H1 (cell line): ENCODE data around the gene TTC8. TPM values are rescaled to one million over a fixed set of nuclear protein-coding genes. Genes with fewer than 3 reads are reported as not detected.

Experiments
- CTCF ChIA-PET: fragments of 300-600 bp; sonication (Branson Sonifier 250); formaldehyde crosslinking; loops from one replicate; lab custom pipeline; 2021; ENCODE audit not compliant: partially characterized antibody; lab: Charles Lee
- POLR2A ChIA-PET: fragments of 300-600 bp; sonication (Branson Sonifier 250); formaldehyde crosslinking; loops from one replicate; lab custom pipeline; 2021; ENCODE audit warnings: inconsistent platforms; ENCODE audit not compliant: partially characterized antibody; lab: Charles Lee
- DNase-seq, 2 experiments: peaks; one replicate each; pipeline versions ENCODE4 v3.0.0 to v3.0.0-alpha.2; 2010 to 2022; ENCODE audit warnings: low spot score in 2 of 2, low read depth in 1 of 2, mixed read lengths in 1 of 2
- FAIRE-seq: peaks from 2 replicates; lab custom pipeline; 2011; peaks lifted over from hg19 to GRCh38; lab: Jason Lieb, UNC
- H2AFZ ChIP-seq: 2 replicates; pipeline ENCODE4 v1.8.1; 2012; ENCODE audit warnings: low read length, inconsistent platforms
- H2AK5ac ChIP-seq: 2 replicates; pipeline ENCODE4 v1.6.1; 2013; ENCODE audit warnings: low read depth, low read length
- H2BK120ac ChIP-seq: replicated peaks from 2 replicates; pipeline ENCODE3; 2013; ENCODE audit warnings: low read depth, low read length, inconsistent platforms
- H2BK12ac ChIP-seq: 2 replicates; pipeline ENCODE4 v1.6.1; 2013; ENCODE audit warnings: low read depth, low read length
- H2BK15ac ChIP-seq: 2 replicates; pipeline ENCODE4 v1.6.1; 2013; ENCODE audit warnings: low read length
- H2BK20ac ChIP-seq: 2 replicates; pipeline ENCODE4 v1.6.1; 2013; ENCODE audit warnings: low read length
- H2BK5ac ChIP-seq: 2 replicates; pipeline ENCODE4 v1.6.1; 2013; ENCODE audit warnings: low read depth, low read length
- H3K14ac ChIP-seq: 2 replicates; pipeline ENCODE4 v1.6.1; 2013; ENCODE audit warnings: inconsistent platforms; ENCODE audit not compliant: insufficient read length
- H3K18ac ChIP-seq: 2 replicates; pipeline ENCODE4 v1.6.1; 2013; ENCODE audit warnings: low read length; ENCODE audit errors: extremely low read depth
- H3K23ac ChIP-seq: 2 replicates; pipeline ENCODE4 v1.6.1; 2013; ENCODE audit warnings: inconsistent platforms; ENCODE audit not compliant: insufficient read length
- H3K23me2 ChIP-seq: 2 replicates; pipeline ENCODE4 v1.6.1; 2013; ENCODE audit warnings: low read depth, low read length
- H3K27ac ChIP-seq: 2 replicates; pipeline ENCODE4 v1.6.1; 2011; ENCODE audit warnings: low read depth, low read length, inconsistent platforms
- H3K27me3 ChIP-seq, 4 experiments: replicated peaks in 1 of 4; 1 replicate in 1 of 4; 2 replicates in 3 of 4; pipeline versions ENCODE4 v1.6.1 to v1.8.1; 2011 to 2013; ENCODE audit warnings: low read length in 3 of 4, mild to moderate bottlenecking in 3 of 4, inconsistent platforms in 2 of 4, mixed read lengths in 2 of 4, moderate library complexity in 1 of 4; ENCODE audit not compliant: control insufficient read depth in 3 of 4, insufficient read depth in 3 of 4; ENCODE audit errors: extremely low read depth in 1 of 4
- H3K36me3 ChIP-seq, 4 experiments: 2 replicates each; pipeline versions ENCODE4 v1.6.1 to v1.8.1; 2011 to 2013; ENCODE audit warnings: mild to moderate bottlenecking in 4 of 4, low read length in 3 of 4, moderate library complexity in 2 of 4, control low read depth in 1 of 4, inconsistent platforms in 1 of 4; ENCODE audit not compliant: insufficient read depth in 4 of 4, control insufficient read depth in 2 of 4
- H3K4ac ChIP-seq: replicated peaks from 2 replicates; pipeline ENCODE3; 2013; ENCODE audit warnings: low read length, low read depth, mixed read lengths, inconsistent platforms; ENCODE audit not compliant: insufficient read length
- H3K4me1 ChIP-seq, 4 experiments: replicated peaks in 1 of 4; 1 replicate in 1 of 4; 2 replicates in 3 of 4; pipeline versions ENCODE4 v1.6.1 to v1.8.1; 2011 to 2013; ENCODE audit warnings: low read length in 3 of 4, inconsistent platforms in 2 of 4, mixed read lengths in 1 of 4; ENCODE audit not compliant: insufficient read depth in 4 of 4, control insufficient read depth in 3 of 4
- H3K4me2 ChIP-seq, 2 experiments: 2 replicates each; pipeline versions ENCODE4 v1.6.1 to v1.8.1; 2011 to 2013; ENCODE audit warnings: low read depth in 2 of 2, low read length in 2 of 2, control low read depth in 1 of 2, inconsistent platforms in 1 of 2, mild to moderate bottlenecking in 1 of 2; ENCODE audit not compliant: insufficient read depth in 1 of 2
- H3K4me3 ChIP-seq, 4 experiments: fragments of 200-600, 300-600 bp in 1 of 4; sonication (generic), shearing (Covaris generic), sonication (Bioruptor Twin) in 1 of 4; 2 replicates each; pipeline versions ENCODE4 v1.5.1 to v1.8.1; 2011 to 2016; ENCODE audit warnings: low read length in 4 of 4, low read depth in 3 of 4, control low read depth in 2 of 4, inconsistent platforms in 2 of 4, mild to moderate bottlenecking in 2 of 4, mixed read lengths in 1 of 4, moderate library complexity in 1 of 4; ENCODE audit not compliant: insufficient read depth in 2 of 4; ENCODE audit errors: extremely low read depth in 1 of 4
- H3K56ac ChIP-seq: replicated peaks from 2 replicates; pipeline ENCODE3; 2013; ENCODE audit warnings: low read depth, mild to moderate bottlenecking, mixed read lengths, low read length, inconsistent platforms; ENCODE audit not compliant: insufficient read length
- H3K79me1 ChIP-seq: 2 replicates; pipeline ENCODE4 v1.6.1; 2013; ENCODE audit warnings: low read depth, low read length, control low read depth
- H3K79me2 ChIP-seq, 2 experiments: 2 replicates each; pipeline versions ENCODE4 v1.6.1 to v1.8.1; 2012 to 2013; ENCODE audit warnings: low read length in 2 of 2, mild to moderate bottlenecking in 2 of 2, inconsistent platforms in 1 of 2; ENCODE audit not compliant: insufficient read depth in 2 of 2, control insufficient read depth in 1 of 2
- H3K9ac ChIP-seq, 4 experiments: replicated peaks in 1 of 4; 1 replicate in 1 of 4; 2 replicates in 3 of 4; pipeline versions ENCODE4 v1.6.1 to v1.8.1; 2011 to 2013; ENCODE audit warnings: low read depth in 3 of 4, low read length in 3 of 4, control low read depth in 2 of 4, mild to moderate bottlenecking in 2 of 4, moderate library complexity in 2 of 4, inconsistent platforms in 1 of 4; ENCODE audit errors: extremely low read depth in 1 of 4
- H3K9me3 ChIP-seq, 2 experiments: 2 replicates each; pipeline versions ENCODE4 v1.6.1 to v1.8.1; 2012 to 2013; ENCODE audit warnings: mild to moderate bottlenecking in 2 of 2, moderate library complexity in 2 of 2, control low read depth in 1 of 2, inconsistent platforms in 1 of 2, low read depth in 1 of 2, low read length in 1 of 2, mixed read lengths in 1 of 2; ENCODE audit not compliant: insufficient read depth in 2 of 2
- H4K20me1 ChIP-seq, 2 experiments: replicated peaks in 1 of 2; 2 replicates each; pipeline versions ENCODE3 to v1.8.1; 2011 to 2013; ENCODE audit warnings: inconsistent platforms in 2 of 2, low read length in 2 of 2, mild to moderate bottlenecking in 1 of 2; ENCODE audit not compliant: insufficient read depth in 2 of 2, control insufficient read depth in 1 of 2
- H4K5ac ChIP-seq: 2 replicates; pipeline ENCODE4 v1.6.1; 2013; ENCODE audit warnings: low read length, low read depth, mixed read lengths, inconsistent platforms; ENCODE audit not compliant: insufficient read length
- H4K8ac ChIP-seq: 2 replicates; pipeline ENCODE4 v1.8.0; 2013; ENCODE audit warnings: mild to moderate bottlenecking, moderate library complexity, low read length, inconsistent platforms; ENCODE audit not compliant: insufficient read depth; ENCODE audit errors: extremely low read depth
- H4K91ac ChIP-seq: replicated peaks from 2 replicates; pipeline ENCODE3; 2013; ENCODE audit warnings: low read length, mixed read lengths, inconsistent platforms; ENCODE audit not compliant: insufficient read length
- CREB1 ChIP-seq: IDR thresholded peaks from 2 replicates; pipeline ENCODE4 v1.6.1; 2012; ENCODE audit warnings: inconsistent platforms
- RAD21 ChIP-seq, 2 experiments: IDR thresholded peaks in 1 of 2; conservative IDR thresholded peaks in 1 of 2; 2 replicates each; pipeline ENCODE4 v1.6.1; 2011; ENCODE audit warnings: low read depth in 2 of 2, low read length in 2 of 2, improper control_type of control experiment in 1 of 2, inconsistent platforms in 1 of 2, mild to moderate bottlenecking in 1 of 2, moderate library complexity in 1 of 2
- RNF2 ChIP-seq: fragments of 200-900, 300-1000 bp; sonication (generic); IDR thresholded peaks from 2 replicates; pipeline ENCODE4 v1.7.1; 2016; ENCODE audit warnings: borderline replicate concordance, low read depth, mild to moderate bottlenecking, antibody characterized with exemption, low read length; ENCODE audit not compliant: poor library complexity, severe bottlenecking; ENCODE audit errors: missing control alignments
- SRF ChIP-seq: IDR thresholded peaks from 2 replicates; pipeline ENCODE4 v1.6.1; 2011; ENCODE audit warnings: mild to moderate bottlenecking, low read depth, low read length, moderate library complexity
- TAF1 ChIP-seq: IDR thresholded peaks from 2 replicates; pipeline ENCODE4 v1.6.1; 2011; ENCODE audit warnings: mild to moderate bottlenecking, low read depth, low read length
- TBP ChIP-seq: IDR thresholded peaks from 2 replicates; pipeline ENCODE4 v1.6.1; 2011; ENCODE audit warnings: low read depth, low read length, improper control_type of control experiment
- WGBS, 2 experiments: shearing (Covaris generic) in 1 of 2; methylation state at CpG; one replicate each; pipeline versions ENCODE4 v1.1.6 to v1.1.7; 2013 to 2015; ENCODE audit warnings: low lambda C conversion rate in 2 of 2, mixed read lengths in 2 of 2, inconsistent platforms in 1 of 2, low coverage in 1 of 2, missing lambda C conversion rate in 1 of 2; ENCODE audit not compliant: insufficient replicate concordance in 2 of 2, insufficient coverage in 1 of 2, insufficient read length in 1 of 2; ENCODE audit errors: extremely low coverage in 1 of 2, missing lambda C conversion rate in 1 of 2; 5-methylcytosine and 5-hydroxymethylcytosine counted together
- polyA plus RNA-seq, 7 experiments: library from polyadenylated mRNA; depleted of rRNA in 3 of 7; stranded (reverse) in 5 of 7; unstranded in 2 of 7; fragments of >200 nt in 5 of 7; fragments of 200-250 nt in 2 of 7; gene quantifications; 1 replicate in 5 of 7; 2 replicates in 1 of 7; 4 replicates in 1 of 7; pipeline versions ENCODE4 v1.2.1 to v1.2.3, GENCODE V29; 2011 to 2013; ENCODE audit warnings: missing spikeins in 2 of 7, mixed read lengths in 2 of 7
- total RNA-seq: library from RNA; stranded (reverse); fragmentation: NEBNext Ultra II Directional; extraction: Animal tissue kit (Norgen Biotek cat#: 25700); gene quantifications from 2 replicates; pipeline ENCODE4 v1.2.1, GENCODE V29; 2021
- TF ChIP-seq, protein P1 (sequence below): IDR thresholded peaks from 2 replicates; pipeline ENCODE4 v1.6.1; 2011; ENCODE audit warnings: low read length, improper control_type of control experiment

The TTC8 gene
- total and polyA plus RNA-seq, 2 of the 8 experiments (the other 6 are each of a cell fraction or from before 2014, with no cell fraction given), result 13.1 to 13.5 TPM

DNA sequence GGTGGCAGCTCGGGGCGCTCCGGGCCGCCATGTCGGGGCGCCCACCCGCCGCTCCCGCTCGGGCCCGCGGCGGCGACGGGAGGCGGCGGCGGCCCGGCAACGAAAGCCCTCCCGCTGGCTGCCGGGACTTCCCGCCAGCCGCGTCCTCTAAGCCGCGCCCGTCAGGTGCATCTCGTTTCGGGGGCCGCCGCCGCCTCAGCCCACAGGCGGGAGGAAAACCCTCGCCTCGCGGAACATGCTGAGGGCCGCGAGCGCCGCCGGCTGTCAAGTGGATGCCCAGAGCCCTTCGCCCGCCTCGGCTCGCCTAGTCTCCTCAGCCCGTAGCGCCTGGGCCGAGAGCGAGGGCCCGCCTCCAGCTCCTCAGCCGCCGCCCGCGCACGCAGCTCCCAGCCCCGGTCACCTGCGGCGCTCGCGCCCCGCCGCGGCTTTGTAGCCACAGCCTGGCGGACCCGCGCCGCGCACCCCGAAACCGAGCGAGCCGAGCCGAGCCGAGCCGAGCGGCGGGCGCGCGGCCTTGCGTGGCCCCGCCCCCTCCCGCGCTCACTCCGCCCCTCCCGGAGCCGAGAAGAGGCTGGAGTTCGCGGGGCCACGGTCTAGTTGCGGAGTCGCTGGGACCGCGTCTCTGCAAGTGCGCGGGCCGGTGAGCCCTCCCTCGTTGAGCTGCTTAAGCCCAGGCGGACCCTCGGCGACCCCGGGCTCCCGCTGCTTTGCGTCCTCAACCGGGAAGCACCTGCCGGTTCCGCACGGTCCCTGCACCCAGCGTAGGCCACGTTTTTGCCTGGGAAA lies 31.8 kb upstream of the TTC8 start, which contains the start of gene EML5:
EML5 (minus strand) TSS at position 481 of the 786 bp plus-strand sequence; CDS start at position 31, 450 bp downstream.
- Histone ChIP-seq H2BK15ac (no peak within 1 kb of the TSS), H3K36me3 (no peaks in the 10 kb centered on the region), H3K14ac (no peak within 1 kb of the TSS), H2AK5ac (no peak within 1 kb of the TSS), H4K5ac (peak within 1 kb of the TSS; percentile 6), H3K18ac (peak within 1 kb of the TSS; percentile 32; the same call in 1 of the 2 replicates), H3K23me2 (peaks cover 10% of the 10 kb centered on the region; the same call in 1 of the 2 replicates), H2BK120ac (no peak within 1 kb of the TSS), H3K23ac (no peak within 1 kb of the TSS), H3K4ac (no peak within 1 kb of the TSS), H2BK5ac (no peak within 1 kb of the TSS), H3K27me3 (peaks cover 8 to 30% (median 19%) of the 10 kb centered on the region in 4 experiments), H3K4me1 (no peaks in the 10 kb centered on the region), H4K91ac (no peak within 1 kb of the TSS), H3K4me2 (peak within 1 kb of the TSS; percentile 76 to 100), H2BK20ac (no peak within 1 kb of the TSS), H2AFZ (peak within 1 kb of the TSS; percentile 97), H3K9me3 (no peaks in the 10 kb centered on the region), H2BK12ac (0 out of 2 replicates have a peak within 1 kb of the TSS, but pooled peaks have one; percentile 14), H3K9ac (peak within 1 kb of the TSS; percentile 48 to 63 (median 50)), H4K8ac (peak within 1 kb of the TSS; percentile 85), H4K20me1 (no peaks in the 10 kb centered on the region), H3K4me3 (peak within 1 kb of the TSS; percentile 38 to 81 (median 74)), H3K79me2 (no peaks in the 10 kb centered on the region), H3K79me1 (no peaks in the 10 kb centered on the region), H3K27ac (no peak within 1 kb of the TSS), H3K56ac (no peak within 1 kb of the TSS)
- peak; percentile 46 to 89 for DNase-seq
- 2% methylated on average over 33 of the region's 111 CpGs; no CpG with 5 or more reads in 1 of the 2 experiments for WGBS, 2 experiments
- ChIA-PET POLR2A (interaction anchor here (1.3 kb wide), 1 partner anchor 32 kb away, joined by 3 read pairs; the partner anchor contains the start of gene TTC8), CTCF (interaction anchor here (0.7 to 2.8 kb wide), 8 partner anchors 17 to 150 kb away, joined by 3 to 18 read pairs (median 3); no protein-coding TSS in a partner anchor)
- FAIRE-seq, result no peak
- TF ChIP-seq TBP (0 out of 2 replicates have a peak, but pooled peaks have one; percentile 23), RNF2 (no peak), TAF1 (peak; percentile 45; the same call in 1 of the 2 replicates), CREB1 (peak; percentile 79), SRF (no peak), RAD21 (IDR thresholded peaks at IDR 0.05 in 1 of 2, conservative IDR thresholded peaks at IDR 0.05 in 1 of 2; ENCODE audit: low read depth in 2 of 2, low read length in 2 of 2) (peak in 1 of 2 experiments; percentile 20; a peak in 1 of 4 replicates)
- TF ChIP-seq, protein P1, sequence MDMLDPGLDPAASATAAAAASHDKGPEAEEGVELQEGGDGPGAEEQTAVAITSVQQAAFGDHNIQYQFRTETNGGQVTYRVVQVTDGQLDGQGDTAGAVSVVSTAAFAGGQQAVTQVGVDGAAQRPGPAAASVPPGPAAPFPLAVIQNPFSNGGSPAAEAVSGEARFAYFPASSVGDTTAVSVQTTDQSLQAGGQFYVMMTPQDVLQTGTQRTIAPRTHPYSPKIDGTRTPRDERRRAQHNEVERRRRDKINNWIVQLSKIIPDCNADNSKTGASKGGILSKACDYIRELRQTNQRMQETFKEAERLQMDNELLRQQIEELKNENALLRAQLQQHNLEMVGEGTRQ, result no peak
